Lower leg skin (tissue), 4 donors: Measurements from ENCODE around the gene BPIFB2. TPM values are rescaled to one million over a fixed set of nuclear protein-coding genes. Genes with fewer than 3 reads are reported as not detected.

Experiments
- DNase-seq, 2 donors: peaks; one replicate each; pipeline ENCODE4 v3.0.0-alpha.2; 2019; ENCODE audit warnings: low spot score in 2 of 2
- H3K4me3 ChIP-seq: fragments of 200-600 bp; sonication (generic); 2 replicates; pipeline ENCODE4 v1.5.1; 2017; ENCODE audit warnings: mild to moderate bottlenecking, low read depth; ENCODE audit not compliant: poor library complexity, severe bottlenecking
- POLR2A ChIP-seq, 2 donors: fragments of 450-650 bp; IDR thresholded peaks; one replicate each; pipeline ENCODE4 v1.6.1; 2016 to 2017; ENCODE audit warnings: antibody characterized with exemption in 2 of 2, mild to moderate bottlenecking in 1 of 2, moderate library complexity in 1 of 2
- WGBS, 2 donors: methylation state at CpG; one replicate each; pipeline ENCODE4 v1.1.5; 2018; 5-methylcytosine and 5-hydroxymethylcytosine counted together
- intact Hi-C: fragments of 100-400 bp; cut with DNase I; formaldehyde crosslinking; loops from one replicate; pipeline ENCODE4 v1.15.0; 2023; ENCODE audit warnings: low total_unique reads
- total RNA-seq, 4 donors: library from RNA; depleted of rRNA; stranded (reverse); fragments of >200 nt; gene quantifications; one replicate each; pipeline ENCODE4 v1.1.0, GENCODE V29; 2016
- TF ChIP-seq, protein P1 (sequence below), 3 donors: fragments of 450-650 bp; IDR thresholded peaks; one replicate each; pipeline ENCODE4 v1.5.1; 2016; ENCODE audit warnings: antibody characterized with exemption in 3 of 3, mild to moderate bottlenecking in 3 of 3, moderate library complexity in 2 of 3

BPIFB2 gene
- total RNA-seq, 4 donors from 2014 or later, result not detected

DNA sequence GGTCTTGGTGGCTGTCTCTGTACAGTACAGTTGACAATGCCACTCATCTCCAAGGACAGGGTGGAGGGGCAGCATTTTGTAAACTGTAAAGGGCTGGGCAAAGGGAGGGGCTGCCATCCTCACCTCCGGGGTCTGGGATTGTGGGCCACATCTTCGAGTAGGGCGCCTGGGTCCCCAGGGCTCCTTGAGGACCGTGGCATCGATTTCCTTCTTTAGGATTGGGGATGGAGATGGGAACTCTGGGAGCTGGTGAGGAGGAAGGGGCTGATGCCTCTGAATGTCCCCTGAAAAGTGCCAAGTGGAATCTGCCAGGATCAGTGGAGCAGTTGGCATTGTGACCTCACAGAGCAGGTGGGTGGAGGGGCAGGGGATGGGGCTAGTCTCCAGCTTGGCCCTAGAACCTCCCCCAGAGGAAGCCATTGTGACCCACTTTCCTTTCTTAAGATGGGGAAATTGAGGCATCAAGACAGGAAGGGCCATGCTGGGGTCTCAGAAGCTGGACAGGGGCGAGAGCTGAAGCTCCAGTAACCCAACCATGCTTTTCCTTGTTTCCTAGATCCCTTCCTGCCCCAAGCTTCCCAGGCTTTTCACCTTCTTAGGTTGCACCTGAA lies 3.3 kb upstream of the BPIFB2 start, which contains the start of gene SUN5:
Gene SUN5 (minus strand): TSS at position 293 of the 611 bp plus-strand sequence. CDS start 93 bp downstream, at position 200.
- intact Hi-C loops, result no loop called here
- WGBS, 2 donors, result 61 to 75% methylated on average over 6 of the region's 6 CpGs
- no peak for TF ChIP-seq POLR2A (IDR thresholded peaks at IDR 0.05)
- TF ChIP-seq, protein P1, sequence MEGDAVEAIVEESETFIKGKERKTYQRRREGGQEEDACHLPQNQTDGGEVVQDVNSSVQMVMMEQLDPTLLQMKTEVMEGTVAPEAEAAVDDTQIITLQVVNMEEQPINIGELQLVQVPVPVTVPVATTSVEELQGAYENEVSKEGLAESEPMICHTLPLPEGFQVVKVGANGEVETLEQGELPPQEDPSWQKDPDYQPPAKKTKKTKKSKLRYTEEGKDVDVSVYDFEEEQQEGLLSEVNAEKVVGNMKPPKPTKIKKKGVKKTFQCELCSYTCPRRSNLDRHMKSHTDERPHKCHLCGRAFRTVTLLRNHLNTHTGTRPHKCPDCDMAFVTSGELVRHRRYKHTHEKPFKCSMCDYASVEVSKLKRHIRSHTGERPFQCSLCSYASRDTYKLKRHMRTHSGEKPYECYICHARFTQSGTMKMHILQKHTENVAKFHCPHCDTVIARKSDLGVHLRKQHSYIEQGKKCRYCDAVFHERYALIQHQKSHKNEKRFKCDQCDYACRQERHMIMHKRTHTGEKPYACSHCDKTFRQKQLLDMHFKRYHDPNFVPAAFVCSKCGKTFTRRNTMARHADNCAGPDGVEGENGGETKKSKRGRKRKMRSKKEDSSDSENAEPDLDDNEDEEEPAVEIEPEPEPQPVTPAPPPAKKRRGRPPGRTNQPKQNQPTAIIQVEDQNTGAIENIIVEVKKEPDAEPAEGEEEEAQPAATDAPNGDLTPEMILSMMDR (IDR thresholded peaks at IDR 0.05), result no peak
- H3K4me3 ChIP-seq, result no peak within 1 kb of the TSS
- DNase-seq, result no peak

- no peak for TF ChIP-seq POLR2A (IDR thresholded peaks at IDR 0.05)
- TF ChIP-seq, protein P1 (IDR thresholded peaks at IDR 0.05), result no peak
- 40 to 55% methylated on average over 4 of the region's 4 CpGs for WGBS, 2 donors
- intact Hi-C loops, result no loop called here
- DNase-seq, result no peak
- no peak overlapping the region for H3K4me3 ChIP-seq
Measured at GRCh38 chr20:33005132-33005566, 2.4 kb upstream of the BPIFB2 start.

DNA sequence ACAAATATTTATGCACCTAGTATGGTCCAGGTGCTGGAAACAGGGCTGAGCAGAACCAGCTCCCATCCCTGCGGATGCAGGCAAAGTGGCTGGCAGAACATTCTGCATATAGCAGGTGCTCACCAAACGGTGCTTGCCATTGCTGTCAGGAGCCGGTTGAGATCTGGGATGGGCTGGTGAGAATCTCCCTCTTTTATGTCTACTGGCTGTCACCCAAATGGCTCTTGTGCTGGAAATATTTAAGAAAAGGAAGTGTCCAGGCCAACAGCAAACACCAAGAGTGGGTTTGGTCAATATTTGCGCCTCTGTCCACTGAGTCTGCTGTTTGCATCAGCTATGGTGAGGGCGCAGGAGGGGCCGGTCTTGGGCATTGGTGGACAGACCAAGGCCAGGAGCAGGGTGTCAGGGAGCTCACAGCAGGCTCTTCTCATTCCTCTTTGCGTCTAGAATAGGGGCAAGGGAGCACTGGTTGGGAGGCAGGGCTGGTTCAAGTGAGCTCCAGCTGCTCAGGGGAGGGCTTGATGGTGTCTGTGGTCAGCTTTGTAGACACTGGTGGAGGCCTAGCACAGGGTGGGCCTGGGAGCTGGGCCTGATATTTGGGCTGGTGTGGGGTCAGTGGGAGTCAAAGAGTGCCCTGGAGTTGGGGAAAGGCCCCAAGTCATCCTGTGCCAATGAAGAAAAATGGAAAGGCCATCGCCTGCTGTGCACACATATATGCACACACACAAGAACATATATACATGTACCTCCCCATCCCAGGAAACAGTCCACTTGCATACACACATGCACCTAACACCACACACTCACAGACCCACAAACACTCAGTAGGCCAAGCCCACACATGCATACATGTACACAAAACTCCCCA lies 1.4 kb upstream of the BPIFB2 start:
- H3K4me3 ChIP-seq, result no peak overlapping the region
- no peak for DNase-seq
- intact Hi-C loops, result no loop called here
- TF ChIP-seq, protein P1 (IDR thresholded peaks at IDR 0.05), result no peak
- no peak for TF ChIP-seq POLR2A (IDR thresholded peaks at IDR 0.05)
- 80% methylated on average over 8 of the region's 8 CpGs for WGBS, 2 donors

GRCh38 chr20:33006776-33007375 lies 628 bp upstream of the BPIFB2 start:
- 69 to 70% methylated on average over 8 of the region's 8 CpGs for WGBS, 2 donors
- no peak for TF ChIP-seq POLR2A (IDR thresholded peaks at IDR 0.05)
- TF ChIP-seq, protein P1 (IDR thresholded peaks at IDR 0.05), result no peak
- no peak overlapping the region for H3K4me3 ChIP-seq
- intact Hi-C loops, result no loop called here
- DNase-seq, result no peak

DNA sequence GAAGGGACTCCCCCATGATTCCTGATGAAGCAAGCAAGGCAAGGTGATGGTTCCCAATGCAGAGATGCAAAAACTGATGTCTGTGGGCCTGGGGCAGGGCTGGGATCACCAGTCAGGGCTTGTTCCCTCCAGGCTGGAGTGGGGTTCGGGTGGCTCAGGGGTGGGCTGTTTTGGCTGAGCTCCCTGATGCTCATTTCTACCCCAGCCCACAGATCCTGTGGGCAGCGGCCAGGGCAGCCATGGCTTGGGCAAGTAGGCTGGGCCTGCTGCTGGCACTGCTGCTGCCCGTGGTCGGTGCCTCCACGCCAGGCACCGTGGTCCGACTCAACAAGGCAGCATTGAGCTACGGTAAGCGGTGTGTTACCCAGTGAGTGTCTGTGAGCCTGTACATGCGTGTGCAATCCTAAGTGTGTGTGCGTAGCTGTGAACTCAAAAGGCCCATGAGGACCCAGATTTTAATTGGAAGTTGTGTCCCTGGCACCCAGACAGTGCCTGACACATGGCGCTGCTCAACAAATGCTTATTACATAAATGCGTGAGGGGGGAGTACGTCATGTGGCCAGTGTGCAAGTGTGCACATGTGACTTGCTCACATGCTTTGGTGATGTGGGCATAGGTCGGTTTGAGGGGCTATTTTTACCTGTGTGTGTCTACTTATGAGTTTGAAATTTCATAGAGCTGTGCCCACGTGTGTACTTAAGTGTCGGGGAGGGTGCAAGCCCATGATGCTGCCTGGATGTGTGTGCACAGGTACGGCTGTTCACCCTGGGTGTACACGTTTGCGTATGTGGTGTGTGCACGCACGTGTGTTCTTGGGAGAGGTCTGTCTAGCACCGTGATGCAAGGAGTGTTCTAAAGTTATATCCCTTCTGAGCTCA lies 1.1 kb downstream of the BPIFB2 start:
- DNase-seq, result no peak
- intact Hi-C loops, result no loop called here
- 83 to 86% methylated on average over 23 of the region's 23 CpGs for WGBS, 2 donors

More for the DNA sequence above, 1.1 kb downstream of the BPIFB2 start:
- no peak for TF ChIP-seq POLR2A (IDR thresholded peaks at IDR 0.05)
- TF ChIP-seq, protein P1 (IDR thresholded peaks at IDR 0.05), result no peak
- no peak overlapping the region for H3K4me3 ChIP-seq
